Stimulated activated CD4-positive, alpha-beta T cell treated with anti-CD3 and anti-CD28 coated beads, Interleukin-1b, Interleukin-23, amount 100 ng/mL, for 24 hours (primary cell): ENCODE measurements around the gene HIVEP2.

Source experiments
- DNase-seq, 4 experiments: peaks; one replicate each; pipeline ENCODE4 v3.0.0-alpha.2; 2020; ENCODE audit warnings: low read depth in 4 of 4, low spot score in 1 of 4

The HIVEP2 gene

DNA sequence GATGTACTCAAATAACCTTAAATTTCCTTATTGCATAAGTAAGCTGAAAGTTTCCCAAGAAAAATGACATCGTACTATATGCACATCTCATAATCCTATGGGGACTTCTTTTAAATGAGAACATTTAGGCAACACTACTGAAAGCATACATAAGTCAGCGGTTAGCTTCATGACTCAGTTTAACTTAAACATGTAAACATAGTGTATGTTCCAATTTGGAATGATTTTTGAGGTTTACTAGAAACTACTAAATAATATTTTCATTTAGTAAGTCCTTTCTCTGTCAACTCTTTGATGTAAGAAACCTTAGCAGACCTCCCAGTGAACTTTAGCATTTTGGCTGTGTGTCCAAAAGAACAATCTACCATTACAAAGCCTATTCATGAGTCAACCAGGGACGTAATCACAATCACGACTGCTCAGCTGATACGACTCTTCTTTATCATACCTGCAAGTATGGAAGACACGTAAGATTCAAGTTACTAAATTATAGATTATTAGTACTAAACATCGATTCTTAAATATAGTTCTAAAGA lies 19.3 kb downstream of the HIVEP2 start:
- DNase-seq: no peak

DNA sequence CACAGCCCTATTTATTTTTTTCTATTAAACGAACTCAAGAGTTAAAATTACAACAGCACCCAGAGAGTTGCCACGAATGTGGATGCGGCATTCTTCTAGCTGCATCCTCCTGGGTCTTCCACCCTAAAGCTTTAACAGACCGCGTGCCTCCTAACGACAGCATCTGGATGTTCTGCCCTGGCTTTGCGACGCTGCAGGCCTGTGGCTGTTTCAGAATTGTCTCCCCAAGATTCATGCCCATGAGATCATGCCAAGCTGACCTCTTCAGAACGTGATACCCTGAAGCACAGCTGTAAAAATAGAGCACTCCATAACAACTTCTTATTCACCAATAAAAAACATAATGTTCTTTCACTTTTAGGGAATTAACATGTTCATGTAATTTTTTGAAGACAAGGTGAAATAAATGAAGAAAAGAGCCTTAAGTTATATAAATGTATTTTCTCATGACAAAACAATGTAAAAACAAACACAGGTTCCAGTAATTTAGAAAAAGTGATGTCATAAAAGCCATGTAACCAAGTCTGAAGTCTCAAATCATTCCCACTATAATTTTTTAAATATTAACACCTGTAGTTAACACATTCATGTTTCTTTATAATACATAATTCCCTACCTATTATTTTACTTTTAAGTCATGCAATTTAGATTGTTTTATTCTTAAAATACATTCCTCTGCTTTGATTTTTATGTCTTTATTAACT lies 26.5 kb downstream of the HIVEP2 start:
- no peak for DNase-seq

DNA sequence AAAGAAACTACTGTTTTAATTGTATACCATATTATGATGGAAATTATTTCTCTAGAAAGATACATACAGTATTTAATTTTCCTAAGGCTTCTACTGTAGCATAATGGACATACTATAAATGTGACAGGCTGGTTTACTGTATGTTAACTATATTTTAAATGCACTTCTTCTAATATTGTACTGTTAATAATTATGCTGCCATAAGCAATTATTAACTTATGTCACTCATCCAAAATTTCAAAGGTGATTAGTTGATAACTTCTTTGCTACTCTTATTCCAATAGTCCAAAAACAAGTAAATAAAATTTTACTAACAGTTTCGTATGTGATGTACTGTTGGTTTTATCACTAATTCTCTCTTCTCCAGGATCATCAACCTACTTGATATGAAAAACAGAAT lies 28.1 kb downstream of the HIVEP2 start:
- no peak for DNase-seq

DNA sequence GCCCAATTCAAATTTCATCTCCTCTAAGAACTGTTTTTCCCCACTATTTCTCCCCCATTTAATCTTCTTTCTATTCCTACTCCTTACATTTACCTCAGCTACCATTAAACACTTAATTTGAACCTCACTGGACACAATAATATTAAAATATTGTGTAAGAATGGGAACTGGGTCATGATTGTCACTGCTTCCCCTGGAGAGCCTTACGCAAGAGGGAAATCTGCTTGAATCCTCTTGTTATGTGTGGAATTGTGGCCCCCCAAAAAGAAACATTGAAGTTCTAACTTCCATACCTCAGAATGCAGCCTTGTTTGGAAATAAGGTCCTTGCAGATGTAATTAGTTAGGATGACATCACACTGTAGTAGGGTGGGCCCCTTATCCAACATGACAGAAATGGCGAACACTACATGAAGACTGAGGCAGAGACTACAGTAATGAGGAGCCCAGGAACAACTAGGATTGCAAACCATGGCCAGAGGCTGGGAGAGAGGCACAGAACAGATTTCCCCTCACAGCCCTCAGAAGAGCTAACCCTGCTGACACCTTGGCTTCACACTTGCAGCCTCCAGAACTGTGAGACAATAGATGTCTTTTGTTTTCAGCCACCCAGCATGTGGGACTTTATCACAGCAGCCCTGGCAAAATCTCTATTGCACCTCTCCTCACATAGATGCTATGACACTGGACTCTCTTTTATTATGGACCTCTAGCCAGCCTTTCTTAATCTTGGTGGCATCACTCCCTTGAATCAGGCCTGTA lies 29.9 kb downstream of the HIVEP2 start:
- DNase-seq: no peak

DNA sequence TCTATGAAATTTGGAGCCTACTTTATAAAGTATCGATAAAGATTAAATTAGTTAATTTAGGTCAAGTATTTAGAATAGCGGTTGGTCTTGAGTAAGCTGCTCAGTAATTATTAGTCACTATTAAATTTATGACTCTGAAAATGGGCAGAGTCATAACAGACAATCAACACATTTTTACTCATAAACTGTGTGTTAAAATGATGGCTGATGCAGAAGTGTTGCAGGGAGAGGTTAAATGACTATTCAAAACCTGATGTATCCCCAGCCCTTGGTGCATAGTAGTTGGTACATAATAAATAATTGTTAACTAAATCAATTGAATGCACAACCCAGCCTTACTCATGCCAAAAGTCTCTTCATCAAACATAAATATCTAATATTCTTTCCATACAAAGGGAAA lies 30.6 kb downstream of the HIVEP2 start:
- no peak for DNase-seq

DNA sequence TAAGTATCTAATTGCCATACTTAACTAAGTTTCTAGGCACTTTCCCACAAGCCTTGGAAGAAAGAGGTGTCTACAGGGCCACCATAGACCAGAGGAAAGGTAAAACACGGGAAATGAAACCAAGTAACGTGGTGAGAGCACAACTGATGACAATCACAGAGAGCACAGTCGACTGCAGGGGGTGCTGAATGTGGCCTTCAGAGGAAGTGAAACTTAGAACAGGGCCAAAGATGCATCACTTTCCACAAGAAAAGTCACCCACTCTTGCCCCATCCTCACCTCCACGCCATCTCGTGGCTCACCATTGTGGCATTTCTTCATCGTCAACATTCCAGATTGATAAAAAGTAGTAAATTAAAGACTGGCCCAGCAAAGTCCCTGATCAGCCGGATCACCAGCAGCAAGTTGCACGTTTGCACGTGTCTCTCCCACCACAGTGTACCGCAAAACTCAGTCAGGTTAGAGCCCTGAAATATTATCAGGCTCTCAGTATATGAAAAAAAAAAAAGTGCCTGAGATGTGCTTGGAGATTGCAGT lies 31.4 kb downstream of the HIVEP2 start:
- DNase-seq: peak in 2 of 4 experiments; percentile 42 to 59

DNA sequence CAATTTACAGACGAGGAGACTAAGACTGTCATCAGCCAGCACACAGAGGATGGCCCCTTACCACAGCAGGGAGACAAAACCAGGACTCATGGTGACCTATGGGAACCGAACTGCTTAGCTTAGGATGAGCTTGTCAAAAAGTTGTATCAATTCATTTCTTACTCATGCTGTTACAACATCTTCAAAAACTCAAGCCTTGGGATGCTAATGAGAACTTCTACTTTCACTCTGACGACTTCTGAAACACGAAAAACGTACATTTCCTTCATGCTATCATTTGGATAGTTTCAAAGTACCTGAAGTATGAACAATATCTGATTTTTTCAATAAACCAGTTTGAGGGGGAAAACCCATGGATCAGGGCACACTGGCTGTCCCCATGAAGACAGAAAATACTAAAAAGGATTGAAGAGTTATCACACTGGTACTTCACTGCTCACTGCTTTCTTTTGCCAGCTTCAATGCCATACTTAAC lies 31.9 kb downstream of the HIVEP2 start:
- DNase-seq: no peak

DNA sequence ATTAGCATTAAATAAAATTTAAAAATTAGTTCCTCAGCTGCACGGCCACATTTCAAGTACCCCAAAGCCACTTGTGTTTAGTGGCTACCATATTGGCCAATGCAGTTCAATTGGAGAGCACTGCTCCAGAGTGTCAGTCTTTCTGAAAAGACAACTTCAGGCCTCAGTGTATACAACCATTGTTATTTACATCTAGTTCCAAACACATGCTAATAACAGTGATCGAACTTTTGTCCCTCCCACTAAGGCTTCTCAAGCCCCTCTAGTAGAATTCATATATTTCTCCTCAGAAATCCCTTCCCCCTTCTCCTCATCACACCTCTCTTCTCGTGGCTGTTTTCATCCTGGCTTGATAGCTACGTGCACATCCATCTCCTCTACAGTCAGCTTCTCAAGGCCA lies 32.9 kb downstream of the HIVEP2 start:
- no peak for DNase-seq

DNA sequence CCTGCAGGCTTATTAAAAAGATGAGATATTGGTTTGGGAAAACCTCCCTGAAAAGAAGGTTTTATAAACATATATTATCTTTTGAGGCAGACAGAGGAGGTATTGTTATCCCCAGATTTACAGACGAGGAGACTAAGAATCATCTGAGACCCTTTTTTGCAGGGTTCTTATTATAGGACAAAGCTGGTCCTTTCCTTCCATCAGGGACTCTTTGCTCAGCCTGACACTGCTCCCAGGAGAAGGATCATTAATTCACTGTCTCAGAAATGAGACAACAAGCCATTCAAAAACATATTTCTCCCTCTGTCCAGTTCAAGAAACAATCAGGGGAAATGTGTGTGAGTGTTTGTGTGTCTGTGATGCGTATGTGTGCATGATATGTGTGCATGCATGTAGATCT lies 33.5 kb downstream of the HIVEP2 start:
- DNase-seq: no peak

DNA sequence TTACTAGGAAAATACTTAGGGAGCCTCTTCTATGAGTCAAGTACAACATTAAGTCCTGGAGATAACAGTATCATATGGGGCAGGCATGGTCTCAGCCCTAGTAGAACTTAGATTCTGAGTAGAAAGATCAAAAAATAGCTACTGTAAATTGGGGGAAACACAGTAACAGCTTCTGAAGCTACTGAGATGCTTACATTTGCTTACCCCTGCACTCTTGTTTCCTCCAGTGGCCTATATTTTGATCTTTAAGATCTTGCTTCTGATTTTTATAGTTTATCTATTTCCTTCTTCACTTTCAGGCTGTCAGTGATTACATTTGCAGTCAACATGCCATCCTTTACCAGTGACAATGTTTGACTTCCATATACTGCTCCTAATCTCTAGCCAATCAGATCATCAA lies 35.3 kb downstream of the HIVEP2 start:
- no peak for DNase-seq

DNA sequence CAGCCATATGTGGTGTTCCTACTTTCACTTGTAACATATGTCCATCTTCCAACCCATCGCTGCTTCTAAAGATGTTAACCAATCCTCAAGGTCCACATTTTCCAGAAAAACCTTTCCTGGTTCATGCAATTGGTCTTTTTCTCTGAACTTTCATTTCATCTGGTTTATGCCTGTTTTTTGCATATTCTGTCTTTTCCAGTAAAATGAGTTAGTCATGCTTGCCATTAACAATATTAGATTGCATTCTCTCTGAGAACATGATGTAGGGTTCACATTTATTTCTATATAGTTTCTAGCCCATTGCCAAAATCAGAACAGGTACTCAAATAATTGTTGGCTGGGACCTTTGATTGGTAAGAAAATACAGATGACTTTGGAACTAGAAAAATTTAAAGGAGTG lies 36.7 kb downstream of the HIVEP2 start:
- no peak for DNase-seq

DNA sequence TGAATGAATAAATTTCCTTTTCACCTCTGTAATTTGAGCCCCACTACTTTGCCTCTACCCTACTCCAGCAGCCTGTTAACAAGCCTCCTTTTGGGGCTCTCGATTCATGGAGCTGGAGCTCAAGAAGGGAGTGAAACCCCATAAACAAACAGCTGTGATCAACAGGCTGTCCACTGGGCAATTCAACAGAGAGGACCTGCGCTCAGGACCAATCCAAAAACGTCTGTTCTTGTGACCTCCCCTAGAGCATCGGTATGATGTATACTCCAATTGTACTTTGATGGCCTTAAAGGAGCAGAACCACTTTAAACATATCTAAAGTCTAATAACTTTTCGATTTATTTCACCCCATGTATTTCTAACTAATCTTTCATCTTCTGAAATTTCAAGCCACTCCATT lies 37.4 kb downstream of the HIVEP2 start:
- no peak for DNase-seq

DNA sequence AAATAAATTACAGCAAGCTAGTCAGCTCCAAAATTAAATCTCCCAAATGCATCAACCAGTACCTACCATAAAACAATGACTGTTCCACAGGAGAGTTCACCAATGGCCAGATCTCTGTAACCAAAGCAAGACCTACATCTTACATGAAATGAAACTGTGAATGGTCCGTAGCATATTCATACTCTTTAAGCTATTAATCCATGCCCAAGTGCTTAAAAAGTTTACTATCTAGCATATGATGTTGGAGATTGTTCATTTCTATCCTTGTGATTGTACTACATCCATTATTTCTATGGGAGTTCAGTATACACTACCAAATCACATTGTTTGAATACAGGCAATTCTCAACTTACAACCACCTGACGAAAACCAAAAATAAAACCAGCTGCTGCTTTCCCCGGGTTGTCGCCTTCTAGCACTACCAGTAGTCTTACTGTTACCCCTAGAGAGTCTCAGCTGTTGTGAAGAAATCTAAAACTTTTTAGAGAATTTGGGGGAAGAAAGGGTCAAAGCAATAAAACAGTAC lies 38.0 kb downstream of the HIVEP2 start:
- DNase-seq: no peak

DNA sequence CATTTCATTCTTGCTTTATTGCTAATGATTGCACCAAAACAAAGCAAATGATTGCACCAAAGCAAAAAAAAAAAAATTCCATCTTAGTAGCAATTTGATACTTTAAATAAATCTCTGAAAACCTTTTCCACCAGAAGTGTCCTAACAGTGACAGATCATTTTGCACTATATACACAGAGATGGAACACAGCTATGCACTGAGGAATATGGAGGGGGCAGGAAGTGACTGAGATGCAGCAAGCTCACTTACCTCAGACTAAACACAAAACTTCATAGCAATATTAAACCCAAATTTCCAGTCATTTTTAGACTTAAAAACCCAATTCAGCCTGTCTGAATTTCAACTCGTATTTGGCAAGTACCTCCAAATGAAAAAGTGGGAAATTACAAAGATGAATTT lies 41.2 kb downstream of the HIVEP2 start:
- no peak for DNase-seq

DNA sequence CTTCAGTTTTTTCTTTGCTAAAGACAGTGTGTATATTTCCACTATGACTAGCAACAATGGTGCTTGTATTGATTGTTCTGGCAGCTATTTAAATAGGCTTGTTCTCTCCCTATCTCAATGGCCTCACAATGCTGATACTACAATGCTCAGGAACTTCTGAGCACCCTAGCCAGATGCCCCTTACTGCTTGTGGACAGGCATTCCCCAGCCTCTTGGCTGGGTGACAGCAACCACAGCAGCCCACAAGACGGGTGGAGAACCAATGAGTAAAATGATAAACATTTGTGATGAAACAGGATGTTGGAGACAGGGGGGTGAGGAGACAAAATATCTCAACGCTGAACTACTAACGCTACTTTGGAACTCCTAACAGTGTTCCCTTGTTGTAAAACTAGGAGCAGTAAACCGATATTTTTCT lies 42.3 kb downstream of the HIVEP2 start:
- peak in 2 of 4 experiments; percentile 33 to 39 for DNase-seq

DNA sequence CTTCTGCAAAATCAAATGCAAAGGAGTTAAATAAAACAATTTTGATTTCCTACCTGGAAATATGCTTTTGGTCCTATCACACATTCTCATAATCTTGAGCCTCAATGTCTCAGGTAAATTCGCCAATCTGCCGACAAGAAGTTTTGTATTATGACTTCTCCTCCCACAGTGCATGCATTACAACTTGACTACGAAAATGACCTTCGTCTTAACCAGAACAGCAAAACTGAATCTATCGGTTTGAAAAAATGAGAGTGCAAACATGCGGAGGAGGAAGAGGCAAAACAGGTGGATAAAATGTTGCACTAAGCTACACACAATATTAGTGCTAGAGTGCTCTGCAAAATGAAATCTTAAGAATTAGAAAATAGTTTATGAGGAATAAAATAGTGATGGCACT lies 43.4 kb downstream of the HIVEP2 start:
- DNase-seq: no peak

DNA sequence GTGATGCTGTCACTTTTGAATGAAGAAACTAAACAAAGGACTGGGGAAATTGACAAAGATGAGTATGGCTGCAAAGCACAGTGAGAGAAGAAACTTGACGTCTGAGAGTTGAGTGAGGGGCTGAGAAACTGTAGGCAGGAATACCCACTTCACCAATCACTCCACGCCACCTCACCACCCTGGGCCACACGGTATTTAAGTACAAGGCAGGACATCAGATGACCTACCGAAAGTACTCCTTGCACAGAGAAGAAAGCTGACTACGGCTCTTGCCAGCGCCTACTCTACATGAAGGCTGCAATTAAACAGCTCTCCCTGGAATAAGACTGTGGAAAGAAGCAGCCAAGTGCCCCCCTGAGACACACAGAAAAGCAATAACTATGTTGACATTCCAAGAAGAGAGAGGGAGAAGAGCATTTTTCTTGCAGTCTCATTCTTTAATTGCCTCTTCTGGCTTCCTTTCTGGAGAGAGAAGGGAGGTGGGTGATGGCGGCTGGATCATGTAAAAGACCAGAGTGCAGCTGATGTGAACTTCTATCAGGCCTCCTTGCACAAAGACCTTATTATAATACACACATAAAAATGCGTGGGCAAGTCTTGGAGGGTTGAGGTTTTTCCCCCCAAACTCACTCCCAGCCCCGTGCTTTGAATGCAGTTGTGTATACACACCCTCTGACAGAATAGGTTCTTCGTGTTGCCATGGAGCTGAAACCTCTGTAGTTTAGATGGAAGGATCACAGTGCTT lies 44.6 kb downstream of the HIVEP2 start:
- no peak for DNase-seq

DNA sequence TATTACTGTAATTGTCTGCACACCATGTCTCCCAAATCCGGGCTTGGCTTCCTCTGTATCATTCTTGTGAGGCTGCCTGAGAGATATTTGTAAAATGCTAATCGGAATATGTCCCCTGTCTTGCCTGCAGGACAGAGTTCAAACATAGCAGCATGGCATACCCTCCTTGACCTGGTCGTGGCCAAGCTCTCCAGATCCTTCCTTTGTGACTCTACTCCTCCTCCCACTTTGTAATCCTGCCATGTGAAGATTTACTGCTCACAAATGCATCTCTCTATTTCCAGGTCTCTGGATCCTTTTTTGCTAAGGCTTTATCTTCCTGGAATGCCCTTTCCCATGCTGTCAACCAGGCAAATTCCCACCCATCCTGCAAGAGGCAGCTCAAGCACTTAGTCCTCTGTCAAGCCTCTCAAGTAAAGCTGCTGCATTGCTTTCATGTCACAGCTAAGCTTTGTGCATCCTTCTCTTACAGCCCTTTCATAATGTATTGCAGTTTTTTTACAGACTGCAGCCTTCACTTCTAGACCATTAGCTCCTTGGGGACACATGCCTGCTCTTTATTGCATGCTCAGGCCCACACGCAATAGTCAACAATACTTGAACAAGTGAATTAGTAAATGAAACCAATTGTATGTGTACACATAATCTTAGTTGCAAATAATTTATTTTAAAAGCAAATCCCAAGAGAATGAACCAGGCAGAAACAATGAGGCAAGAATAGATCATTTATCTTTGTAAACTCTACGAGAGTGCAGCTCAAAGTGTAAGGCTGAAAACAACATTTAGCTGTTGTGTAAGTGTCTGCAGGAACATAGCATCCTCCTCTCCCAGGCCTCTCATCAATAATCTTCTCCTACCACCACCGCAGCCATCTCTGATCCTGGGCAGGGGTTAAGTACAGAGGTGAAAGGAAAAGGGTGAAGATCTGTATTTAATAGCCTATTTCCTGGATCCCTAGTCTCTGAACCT lies 45.8 kb downstream of the HIVEP2 start:
- DNase-seq: no peak

DNA sequence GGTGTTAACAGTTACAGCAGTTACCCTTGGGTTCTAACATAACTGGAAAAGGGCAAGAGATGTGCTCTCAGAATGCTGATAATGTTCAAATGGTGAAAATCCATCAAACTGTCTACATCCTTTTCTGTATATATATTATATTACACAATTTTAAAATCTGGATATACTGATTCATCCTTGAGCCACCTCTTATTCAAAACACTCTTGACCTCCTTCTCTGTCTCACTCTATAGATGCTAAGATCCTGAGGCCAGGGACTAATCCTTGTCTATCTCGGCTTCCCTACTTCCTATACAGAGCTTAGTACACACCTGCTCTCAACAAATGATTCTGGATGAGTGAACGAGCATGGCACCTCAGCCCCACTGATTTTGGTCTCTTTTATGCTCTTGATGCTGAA lies 47.3 kb downstream of the HIVEP2 start:
- DNase-seq: no peak

DNA sequence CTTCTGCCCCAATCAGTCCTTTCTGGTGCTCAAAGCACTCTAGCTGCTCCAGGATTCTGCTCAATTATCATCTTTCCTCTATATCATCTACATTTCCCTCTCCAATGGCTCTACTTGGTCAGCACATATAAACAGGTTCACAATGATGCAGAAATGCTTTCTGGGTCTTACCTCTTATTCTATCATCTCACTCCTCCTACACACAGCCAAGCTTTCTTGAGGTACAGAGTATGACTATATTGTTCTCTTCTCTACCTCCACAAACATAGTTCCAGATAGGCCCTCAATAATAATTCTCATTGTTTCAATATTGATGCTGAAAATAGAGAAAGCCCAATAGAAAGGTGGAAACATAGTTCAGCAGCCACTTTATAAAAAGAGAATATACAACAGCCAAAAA lies 48.2 kb downstream of the HIVEP2 start:
- no peak for DNase-seq
